Inflammatory macrophage treated with lipopolysaccharide for 1 hour (primary cell): ENCODE data around the gene PARP1.
"Not testable (repeated sequence)": the region's sequence is repeated elsewhere in the genome, so short reads cannot be mapped to it uniquely, and the experiment has no call there.

Experiments used
- DNase-seq, 2 donors: peaks; one replicate each; pipeline ENCODE4 v3.0.0-alpha.2; 2020 to 2022

The PARP1 gene

GRCh38 chr1:226428791-226429461, 21.0 kb upstream of the PARP1 start:
- no peak for DNase-seq

GRCh38 chr1:226428348-226428747, 20.5 kb upstream of the PARP1 start:
- no peak for DNase-seq

GRCh38 chr1:226427131-226427530, 19.2 kb upstream of the PARP1 start:
- DNase-seq: no peak

GRCh38 chr1:226426395-226426794, 18.5 kb upstream of the PARP1 start:
- DNase-seq: not testable (repeated sequence)

- DNase-seq: no peak
These were observed 17.6 kb upstream of the PARP1 start for GRCh38 chr1:226425431-226426031.

- no peak for DNase-seq
These were observed 17.1 kb upstream of the PARP1 start for GRCh38 chr1:226425004-226425378.

- peak in 1 of 2 donors; percentile 14 for DNase-seq
These were observed 16.5 kb upstream of the PARP1 start for GRCh38 chr1:226424221-226425003.

GRCh38 chr1:226422478-226422877, 14.6 kb upstream of the PARP1 start:
- no peak for DNase-seq

GRCh38 chr1:226420897-226421296, 13.0 kb upstream of the PARP1 start:
- DNase-seq: peak; percentile 24 to 68

GRCh38 chr1:226420328-226420727, 12.4 kb upstream of the PARP1 start:
- DNase-seq: no peak

GRCh38 chr1:226419284-226420029, 11.6 kb upstream of the PARP1 start:
- no peak for DNase-seq

- no peak for DNase-seq
These were observed 10.1 kb upstream of the PARP1 start for GRCh38 chr1:226417830-226418546.

- no peak for DNase-seq
These were observed 9.5 kb upstream of the PARP1 start for GRCh38 chr1:226417350-226417749.

- no peak for DNase-seq
These were observed 6.3 kb upstream of the PARP1 start for GRCh38 chr1:226414098-226414698.

- DNase-seq: no peak
These were observed 3.7 kb upstream of the PARP1 start for GRCh38 chr1:226411619-226412018.

- DNase-seq: no peak
These were observed 3.1 kb upstream of the PARP1 start for GRCh38 chr1:226410958-226411357.

GRCh38 chr1:226409392-226409791, 1.5 kb upstream of the PARP1 start:
- no peak for DNase-seq

- no peak for DNase-seq
These were observed 642 bp upstream of the PARP1 start for GRCh38 chr1:226408285-226409184.

GRCh38 chr1:226407199-226407496, 745 bp downstream of the PARP1 start:
- DNase-seq: no peak

GRCh38 chr1:226406401-226406881, 1.5 kb downstream of the PARP1 start:
- DNase-seq: peak in 1 of 2 donors; percentile 21

- peak in 1 of 2 donors; percentile 49 for DNase-seq
These were observed 2.4 kb downstream of the PARP1 start for GRCh38 chr1:226405411-226405988.
